Astrocyte (in vitro differentiated cells and primary cell): ENCODE measurements around the gene MOXD1. TPM values are rescaled to one million over a fixed set of nuclear protein-coding genes. Genes with fewer than 3 reads are reported as not detected.

ENCODE experiments used
- DNase-seq: peaks from one replicate; pipeline ENCODE4 v3.0.0-alpha.2; 2010; ENCODE audit warnings: low read depth
- FAIRE-seq: peaks from 2 replicates; lab custom pipeline; 2011; peaks lifted over from hg19 to GRCh38; lab: Jason Lieb, UNC
- H2AFZ ChIP-seq: 2 replicates; pipeline ENCODE4 v1.6.0; 2012; ENCODE audit warnings: low read depth, low read length, inconsistent platforms
- H3K27ac ChIP-seq: 2 replicates; pipeline ENCODE4 v1.5.1; 2011; ENCODE audit warnings: low read depth, low read length, inconsistent platforms
- H3K27me3 ChIP-seq: 2 replicates; pipeline ENCODE4 v1.6.0; 2011; ENCODE audit warnings: low read length, inconsistent platforms; ENCODE audit not compliant: insufficient read depth
- H3K36me3 ChIP-seq: 2 replicates; pipeline ENCODE4 v1.5.1; 2011; ENCODE audit warnings: low read length, inconsistent platforms; ENCODE audit not compliant: insufficient read depth
- H3K4me1 ChIP-seq: 2 replicates; pipeline ENCODE4 v1.5.1; 2011; ENCODE audit warnings: low read length, inconsistent platforms; ENCODE audit not compliant: insufficient read depth
- H3K4me2 ChIP-seq: 2 replicates; pipeline ENCODE4 v1.6.0; 2012; ENCODE audit warnings: low read length, inconsistent platforms
- H3K4me3 ChIP-seq: 2 replicates; pipeline ENCODE4 v1.5.1; 2011; ENCODE audit warnings: low read depth, mild to moderate bottlenecking, low read length, inconsistent platforms; ENCODE audit not compliant: insufficient read depth
- H3K79me2 ChIP-seq: 2 replicates; pipeline ENCODE4 v1.6.0; 2012; ENCODE audit warnings: mild to moderate bottlenecking, low read length, inconsistent platforms; ENCODE audit not compliant: insufficient read depth
- H3K9ac ChIP-seq: 2 replicates; pipeline ENCODE4 v1.6.0; 2012; ENCODE audit warnings: mild to moderate bottlenecking, low read length, inconsistent platforms
- H3K9me3 ChIP-seq: 2 replicates; pipeline ENCODE4 v1.5.1; 2012; ENCODE audit warnings: low read depth, mild to moderate bottlenecking, low read length, inconsistent platforms; ENCODE audit not compliant: insufficient read depth
- H4K20me1 ChIP-seq: 2 replicates; pipeline ENCODE4 v1.6.0; 2012; ENCODE audit warnings: low read length, inconsistent platforms; ENCODE audit not compliant: insufficient read depth
- H3K27ac Mint-ChIP-seq: one replicate; pipeline ENCODE4 v1.8.0; 2021; ENCODE audit warnings: mild to moderate bottlenecking, mixed read lengths; ENCODE audit not compliant: unreplicated experiment
- H3K27me3 Mint-ChIP-seq: one replicate; pipeline ENCODE4 v1.8.0; 2021; ENCODE audit warnings: low read depth, mixed read lengths; ENCODE audit not compliant: unreplicated experiment
- H3K36me3 Mint-ChIP-seq: one replicate; pipeline ENCODE4 v1.8.0; 2021; ENCODE audit warnings: low read depth, mixed read lengths; ENCODE audit not compliant: unreplicated experiment
- H3K4me1 Mint-ChIP-seq: one replicate; pipeline ENCODE4 v1.8.0; 2021; ENCODE audit warnings: low read depth, mixed read lengths; ENCODE audit not compliant: unreplicated experiment
- H3K4me3 Mint-ChIP-seq: one replicate; pipeline ENCODE4 v1.8.0; 2021; ENCODE audit warnings: mild to moderate bottlenecking, moderate library complexity, mixed read lengths; ENCODE audit not compliant: unreplicated experiment
- H3K9me3 Mint-ChIP-seq: one replicate; pipeline ENCODE4 v1.8.0; 2021; ENCODE audit warnings: mild to moderate bottlenecking, mixed read lengths; ENCODE audit not compliant: unreplicated experiment
- CTCF ChIP-seq: IDR thresholded peaks from 2 replicates; pipeline ENCODE4 v1.5.1; 2011; ENCODE audit warnings: low read depth, mild to moderate bottlenecking, inconsistent platforms, low read length, moderate library complexity; ENCODE audit not compliant: insufficient read depth
- EZH2 ChIP-seq: IDR thresholded peaks from 2 replicates; pipeline ENCODE4 v1.6.1; 2012; ENCODE audit warnings: mild to moderate bottlenecking, low read length, inconsistent platforms; ENCODE audit not compliant: insufficient read depth
- total RNA-seq: library from RNA; stranded (reverse); gene quantifications from 2 replicates; pipeline ENCODE4 v1.2.1, GENCODE V29; 2021

Gene MOXD1
- total RNA-seq, 1 donor from 2014 or later = 3.5 TPM

- no peak overlapping the region for H3K27ac Mint-ChIP-seq
- H3K4me1 Mint-ChIP-seq = no peaks in the 10 kb centered on the region
Observed at GRCh38 chr6:132418235-132418965, 17.1 kb upstream of the MOXD1 start.

GRCh38 chr6:132414761-132415160, 13.5 kb upstream of the MOXD1 start:
- peaks cover 2% of the 10 kb centered on the region for H3K9me3 Mint-ChIP-seq
- Histone ChIP-seq H3K27ac (no peak overlapping the region), H3K36me3 (no peaks in the 10 kb centered on the region), H3K79me2 (no peaks in the 10 kb centered on the region), H2AFZ (no peak overlapping the region), H3K4me1 (no peaks in the 10 kb centered on the region), H3K4me3 (no peak overlapping the region), H3K9me3 (peaks cover 3% of the 10 kb centered on the region), H3K4me2 (no peak overlapping the region), H3K9ac (no peak overlapping the region), H3K27me3 (no peaks in the 10 kb centered on the region), H4K20me1 (no peaks in the 10 kb centered on the region)
- DNase-seq (no peak), FAIRE-seq (no peak)
- no peak overlapping the region for H3K27ac Mint-ChIP-seq
- H3K27me3 Mint-ChIP-seq = no peaks in the 10 kb centered on the region
- peaks cover 11% of the 10 kb centered on the region for H3K4me1 Mint-ChIP-seq
- H3K36me3 Mint-ChIP-seq = no peaks in the 10 kb centered on the region
- TF ChIP-seq EZH2 = no peak
- TF ChIP-seq CTCF = no peak
- no peak overlapping the region for H3K4me3 Mint-ChIP-seq

More at GRCh38 chr6:132418235-132418965, 17.1 kb upstream of the MOXD1 start:
- no peak overlapping the region for H3K4me2 ChIP-seq
- TF ChIP-seq EZH2 (no peak), CTCF (no peak)
- no peaks in the 10 kb centered on the region for H3K27me3 Mint-ChIP-seq
- H3K9ac ChIP-seq = no peak overlapping the region
- H3K27ac ChIP-seq = no peak overlapping the region
- H3K9me3 ChIP-seq = peaks cover 3% of the 10 kb centered on the region
- H3K4me1 ChIP-seq = no peaks in the 10 kb centered on the region
- no peak overlapping the region for H3K4me3 ChIP-seq
- no peak for DNase-seq
- H3K27me3 ChIP-seq = no peaks in the 10 kb centered on the region
- H3K79me2 ChIP-seq = no peaks in the 10 kb centered on the region
- H3K36me3 Mint-ChIP-seq = peaks cover 2% of the 10 kb centered on the region
- no peaks in the 10 kb centered on the region for H3K36me3 ChIP-seq
- no peak overlapping the region for H3K4me3 Mint-ChIP-seq
- no peaks in the 10 kb centered on the region for H4K20me1 ChIP-seq
- H2AFZ ChIP-seq = no peak overlapping the region
- H3K9me3 Mint-ChIP-seq = peaks cover 18% of the 10 kb centered on the region
- peak; percentile 13 for FAIRE-seq

DNA sequence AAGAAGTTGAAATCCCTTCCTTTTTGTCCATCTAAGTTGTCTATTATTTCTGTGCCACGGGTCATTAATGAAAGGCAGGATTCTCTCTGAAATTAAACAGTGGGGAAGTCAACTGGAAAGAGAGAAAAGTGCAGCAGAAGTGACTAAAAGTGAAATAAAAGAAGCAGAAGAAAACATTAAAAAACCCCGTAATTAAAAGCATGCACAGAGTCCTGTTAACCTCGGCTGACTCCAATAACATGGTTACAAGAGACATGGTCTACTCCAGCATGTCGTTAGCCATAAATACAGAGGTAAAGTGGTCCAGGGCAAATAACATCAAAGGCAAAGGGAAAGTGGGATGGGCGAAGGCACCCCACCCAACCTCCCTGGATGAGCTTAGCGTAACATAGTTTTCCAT, 13.0 kb upstream of the MOXD1 start:
- H3K4me1 ChIP-seq = no peaks in the 10 kb centered on the region
- H3K9ac ChIP-seq = no peak overlapping the region
- no peak overlapping the region for H3K4me3 ChIP-seq
- Mint-ChIP-seq H3K4me1 (peaks cover 11% of the 10 kb centered on the region), H3K27me3 (no peaks in the 10 kb centered on the region), H3K9me3 (no peaks in the 10 kb centered on the region), H3K36me3 (no peaks in the 10 kb centered on the region), H3K4me3 (no peak overlapping the region), H3K27ac (no peak overlapping the region)
- H4K20me1 ChIP-seq = no peaks in the 10 kb centered on the region
- FAIRE-seq = no peak
- DNase-seq = no peak
- no peak overlapping the region for H3K27ac ChIP-seq
- H3K79me2 ChIP-seq = no peaks in the 10 kb centered on the region
- H3K9me3 ChIP-seq = peaks cover 3% of the 10 kb centered on the region
- no peak overlapping the region for H3K4me2 ChIP-seq
- TF ChIP-seq EZH2 = no peak
- TF ChIP-seq CTCF = no peak
- H2AFZ ChIP-seq = no peak overlapping the region
- H3K27me3 ChIP-seq = no peaks in the 10 kb centered on the region
- H3K36me3 ChIP-seq = no peaks in the 10 kb centered on the region
